HG02642 (cell line): ENCODE results near the gene NKAP.

Experiments used
- ATAC-seq: cut with Tn5 transposase; IDR thresholded peaks from one replicate; pipeline ENCODE4 v1.9.1; 2021; ENCODE audit warnings: mild to moderate bottlenecking; ENCODE audit not compliant: unreplicated experiment, poor library complexity

NKAP gene

GRCh38 chrX:119871599-119872395, 71.8 kb downstream of the NKAP start, which contains the start of the genes NDUFA1 and RNF113A:
NDUFA1 (plus strand) TSS chrX:119871832; CDS start chrX:119871912, 80 bp downstream.
RNF113A (minus strand) TSS chrX:119871733; CDS start chrX:119871613, 120 bp downstream.
- ATAC-seq: peak; percentile 94

DNA sequence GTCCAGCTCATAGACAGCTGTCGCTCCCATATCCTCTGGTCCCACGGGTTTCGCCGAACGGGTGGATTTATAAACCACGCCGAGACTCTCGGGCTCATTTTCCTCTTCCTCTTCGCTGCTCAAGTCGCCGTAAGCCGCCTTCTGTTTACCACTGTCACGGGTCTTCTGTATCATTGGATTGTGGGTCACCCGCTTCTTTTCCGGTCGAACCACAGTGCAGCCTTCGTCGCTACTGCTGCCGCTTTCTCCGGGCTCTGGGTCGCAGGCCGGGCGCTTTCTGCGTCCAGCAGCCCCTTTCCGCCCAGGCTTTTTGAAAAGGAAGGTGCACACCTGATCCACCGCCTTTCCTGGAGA, 72.3 kb downstream of the NKAP start:
- ATAC-seq: peak; percentile 41
